ENCODE data around the gene C15orf39. TPM values are rescaled to one million over a fixed set of nuclear protein-coding genes. Genes with fewer than 3 reads are reported as not detected.

C15orf39 gene
- total RNA-seq, 1 donor from 2014 or later, result 2.6 TPM

- Histone ChIP-seq H3K36me3 (ENCODE audit: control insufficient read depth in 3 of 3, insufficient read depth in 3 of 3, low read length in 3 of 3) (no peaks in the 10 kb centered on the region), H3K27ac (ENCODE audit: low read depth, low read length) (no peak overlapping the region), H3K4me1 (ENCODE audit: control insufficient read depth in 3 of 3, insufficient read depth in 3 of 3, low read length in 3 of 3) (peaks cover 14 to 22% (median 21%) of the 10 kb centered on the region in 3 donors), H3K9ac (ENCODE audit: low read depth in 1 of 3, low read length in 3 of 3) (no peak overlapping the region), H3K27me3 (ENCODE audit: control insufficient read depth in 3 of 3, insufficient read depth in 3 of 3, low read length in 3 of 3) (peaks cover 7 to 30% (median 26%) of the 10 kb centered on the region in 3 donors), H3K9me3 (ENCODE audit: control insufficient read depth in 3 of 3, low read length in 3 of 3) (no peaks in the 10 kb centered on the region), H3K4me3 (ENCODE audit: low read length in 3 of 3) (no peak overlapping the region)
These were observed 19.9 kb upstream of the C15orf39 start for GRCh38 chr15:75181780-75182179.

GRCh38 chr15:75182187-75183131 lies 19.2 kb upstream of the C15orf39 start:
- peaks cover 7 to 30% (median 25%) of the 10 kb centered on the region in 3 donors for H3K27me3 ChIP-seq (ENCODE audit: control insufficient read depth in 3 of 3, insufficient read depth in 3 of 3, low read length in 3 of 3)
- no peaks in the 10 kb centered on the region for H3K36me3 ChIP-seq (ENCODE audit: control insufficient read depth in 3 of 3, insufficient read depth in 3 of 3, low read length in 3 of 3)
- H3K4me3 ChIP-seq (ENCODE audit: low read length in 3 of 3), result no peak overlapping the region
- peaks cover 13 to 20% (median 20%) of the 10 kb centered on the region in 3 donors for H3K4me1 ChIP-seq (ENCODE audit: control insufficient read depth in 3 of 3, insufficient read depth in 3 of 3, low read length in 3 of 3)
- no peak overlapping the region for H3K9ac ChIP-seq (ENCODE audit: low read depth in 1 of 3, low read length in 3 of 3)
- H3K9me3 ChIP-seq (ENCODE audit: control insufficient read depth in 3 of 3, low read length in 3 of 3), result no peaks in the 10 kb centered on the region
- no peak overlapping the region for H3K27ac ChIP-seq (ENCODE audit: low read depth, low read length)

- peaks cover 0 to 5% (median 2%) of the 10 kb centered on the region in 3 donors for H3K4me1 ChIP-seq (ENCODE audit: control insufficient read depth in 3 of 3, insufficient read depth in 3 of 3, low read length in 3 of 3)
- H3K36me3 ChIP-seq (ENCODE audit: control insufficient read depth in 3 of 3, insufficient read depth in 3 of 3, low read length in 3 of 3), result no peaks in the 10 kb centered on the region
- H3K27me3 ChIP-seq (ENCODE audit: control insufficient read depth in 3 of 3, insufficient read depth in 3 of 3, low read length in 3 of 3), result peaks cover 0 to 14% (median 11%) of the 10 kb centered on the region in 3 donors
- H3K4me3 ChIP-seq (ENCODE audit: low read length in 3 of 3), result no peak overlapping the region
- H3K9ac ChIP-seq (ENCODE audit: low read depth in 1 of 3, low read length in 3 of 3), result no peak overlapping the region
- H3K9me3 ChIP-seq (ENCODE audit: control insufficient read depth in 3 of 3, low read length in 3 of 3), result no peaks in the 10 kb centered on the region
- no peak overlapping the region for H3K27ac ChIP-seq (ENCODE audit: low read depth, low read length)
These were observed 16.2 kb upstream of the C15orf39 start for GRCh38 chr15:75185271-75186029.

- H3K4me1 ChIP-seq (ENCODE audit: control insufficient read depth in 3 of 3, insufficient read depth in 3 of 3, low read length in 3 of 3), result peaks cover 0 to 4% (median 0%) of the 10 kb centered on the region in 3 donors
- no peaks in the 10 kb centered on the region for H3K9me3 ChIP-seq (ENCODE audit: control insufficient read depth in 3 of 3, low read length in 3 of 3)
- no peak overlapping the region for H3K9ac ChIP-seq (ENCODE audit: low read depth in 1 of 3, low read length in 3 of 3)
- peaks cover 0 to 14% (median 8%) of the 10 kb centered on the region in 3 donors for H3K27me3 ChIP-seq (ENCODE audit: control insufficient read depth in 3 of 3, insufficient read depth in 3 of 3, low read length in 3 of 3)
- no peak overlapping the region for H3K4me3 ChIP-seq (ENCODE audit: low read length in 3 of 3)
- H3K36me3 ChIP-seq (ENCODE audit: control insufficient read depth in 3 of 3, insufficient read depth in 3 of 3, low read length in 3 of 3), result no peaks in the 10 kb centered on the region
- no peak overlapping the region for H3K27ac ChIP-seq (ENCODE audit: low read depth, low read length)
These were observed 15.6 kb upstream of the C15orf39 start for GRCh38 chr15:75186044-75186443.

- Histone ChIP-seq H3K9ac (ENCODE audit: low read depth in 1 of 3, low read length in 3 of 3) (no peak overlapping the region), H3K4me3 (ENCODE audit: low read length in 3 of 3) (no peak overlapping the region), H3K27me3 (ENCODE audit: control insufficient read depth in 3 of 3, insufficient read depth in 3 of 3, low read length in 3 of 3) (peaks cover 0 to 10% (median 0%) of the 10 kb centered on the region in 3 donors), H3K36me3 (ENCODE audit: control insufficient read depth in 3 of 3, insufficient read depth in 3 of 3, low read length in 3 of 3) (no peaks in the 10 kb centered on the region), H3K9me3 (ENCODE audit: control insufficient read depth in 3 of 3, low read length in 3 of 3) (no peaks in the 10 kb centered on the region), H3K27ac (ENCODE audit: low read depth, low read length) (no peak overlapping the region), H3K4me1 (ENCODE audit: control insufficient read depth in 3 of 3, insufficient read depth in 3 of 3, low read length in 3 of 3) (no peaks in the 10 kb centered on the region)
These were observed 13.2 kb upstream of the C15orf39 start for GRCh38 chr15:75188499-75188898.

GRCh38 chr15:75191235-75191634 lies 10.4 kb upstream of the C15orf39 start:
- H3K9me3 ChIP-seq (ENCODE audit: control insufficient read depth in 3 of 3, low read length in 3 of 3), result no peaks in the 10 kb centered on the region
- H3K9ac ChIP-seq (ENCODE audit: low read depth in 1 of 3, low read length in 3 of 3), result no peak overlapping the region
- H3K36me3 ChIP-seq (ENCODE audit: control insufficient read depth in 3 of 3, insufficient read depth in 3 of 3, low read length in 3 of 3), result no peaks in the 10 kb centered on the region
- H3K4me3 ChIP-seq (ENCODE audit: low read length in 3 of 3), result no peak overlapping the region
- H3K27me3 ChIP-seq (ENCODE audit: control insufficient read depth in 3 of 3, insufficient read depth in 3 of 3, low read length in 3 of 3), result peaks cover 0 to 23% (median 0%) of the 10 kb centered on the region in 3 donors
- H3K27ac ChIP-seq (ENCODE audit: low read depth, low read length), result no peak overlapping the region
- no peaks in the 10 kb centered on the region for H3K4me1 ChIP-seq (ENCODE audit: control insufficient read depth in 3 of 3, insufficient read depth in 3 of 3, low read length in 3 of 3)

GRCh38 chr15:75192307-75192706 lies 9.4 kb upstream of the C15orf39 start:
- Histone ChIP-seq H3K27ac (ENCODE audit: low read depth, low read length) (no peak overlapping the region), H3K4me1 (ENCODE audit: control insufficient read depth in 3 of 3, insufficient read depth in 3 of 3, low read length in 3 of 3) (peaks cover 0 to 2% (median 0%) of the 10 kb centered on the region in 3 donors), H3K36me3 (ENCODE audit: control insufficient read depth in 3 of 3, insufficient read depth in 3 of 3, low read length in 3 of 3) (no peaks in the 10 kb centered on the region), H3K27me3 (ENCODE audit: control insufficient read depth in 3 of 3, insufficient read depth in 3 of 3, low read length in 3 of 3) (peaks cover 0 to 23% (median 0%) of the 10 kb centered on the region in 3 donors), H3K9me3 (ENCODE audit: control insufficient read depth in 3 of 3, low read length in 3 of 3) (no peaks in the 10 kb centered on the region), H3K4me3 (ENCODE audit: low read length in 3 of 3) (no peak overlapping the region), H3K9ac (ENCODE audit: low read depth in 1 of 3, low read length in 3 of 3) (no peak overlapping the region)

GRCh38 chr15:75193272-75193671 lies 8.4 kb upstream of the C15orf39 start:
- no peak overlapping the region for H3K9ac ChIP-seq (ENCODE audit: low read depth in 1 of 3, low read length in 3 of 3)
- peaks cover 0 to 23% (median 0%) of the 10 kb centered on the region in 3 donors for H3K27me3 ChIP-seq (ENCODE audit: control insufficient read depth in 3 of 3, insufficient read depth in 3 of 3, low read length in 3 of 3)
- H3K36me3 ChIP-seq (ENCODE audit: control insufficient read depth in 3 of 3, insufficient read depth in 3 of 3, low read length in 3 of 3), result no peaks in the 10 kb centered on the region
- peaks cover 0 to 2% (median 0%) of the 10 kb centered on the region in 3 donors for H3K4me1 ChIP-seq (ENCODE audit: control insufficient read depth in 3 of 3, insufficient read depth in 3 of 3, low read length in 3 of 3)
- H3K27ac ChIP-seq (ENCODE audit: low read depth, low read length), result no peak overlapping the region
- no peaks in the 10 kb centered on the region for H3K9me3 ChIP-seq (ENCODE audit: control insufficient read depth in 3 of 3, low read length in 3 of 3)
- no peak overlapping the region for H3K4me3 ChIP-seq (ENCODE audit: low read length in 3 of 3)

GRCh38 chr15:75193976-75194375 lies 7.7 kb upstream of the C15orf39 start:
- no peak overlapping the region for H3K4me3 ChIP-seq (ENCODE audit: low read length in 3 of 3)
- no peak overlapping the region for H3K27ac ChIP-seq (ENCODE audit: low read depth, low read length)
- H3K9ac ChIP-seq (ENCODE audit: low read depth in 1 of 3, low read length in 3 of 3), result no peak overlapping the region
- peaks cover 0 to 23% (median 0%) of the 10 kb centered on the region in 3 donors for H3K27me3 ChIP-seq (ENCODE audit: control insufficient read depth in 3 of 3, insufficient read depth in 3 of 3, low read length in 3 of 3)
- no peaks in the 10 kb centered on the region for H3K9me3 ChIP-seq (ENCODE audit: control insufficient read depth in 3 of 3, low read length in 3 of 3)
- H3K4me1 ChIP-seq (ENCODE audit: control insufficient read depth in 3 of 3, insufficient read depth in 3 of 3, low read length in 3 of 3), result peaks cover 0 to 2% (median 1%) of the 10 kb centered on the region in 3 donors
- H3K36me3 ChIP-seq (ENCODE audit: control insufficient read depth in 3 of 3, insufficient read depth in 3 of 3, low read length in 3 of 3), result no peaks in the 10 kb centered on the region

Measured in skeletal muscle tissue (tissue), 4 donors.